CD4-positive, alpha-beta T cell (primary cell): ENCODE data around the gene PLA2R1. TPM values are rescaled to one million over a fixed set of nuclear protein-coding genes. Genes with fewer than 3 reads are reported as not detected.

Experiments
- ATAC-seq: fragments of 200-7000 bp; cut with Tn5 transposase; one replicate; pipeline ENCODE4 v1.10.0; 2022; ENCODE audit warnings: mild to moderate bottlenecking; ENCODE audit not compliant: poor library complexity
- CTCF ChIA-PET: fragments of 350-600 bp; sonication (Branson Sonifier 250); formaldehyde crosslinking; loops from one replicate; lab custom pipeline; 2021; ENCODE audit warnings: antibody characterized with exemption, inconsistent platforms; lab: Charles Lee
- POLR2A ChIA-PET: fragments of 350-600 bp; sonication (Branson Sonifier 250); formaldehyde crosslinking; loops from one replicate; lab custom pipeline; 2021; ENCODE audit warnings: antibody characterized with exemption, inconsistent platforms; lab: Charles Lee
- DNase-seq, 14 experiments: peaks; one replicate each; pipeline ENCODE4 v3.0.0-alpha.2; 2013 to 2020; ENCODE audit warnings: mixed read lengths in 2 of 14
- H3K27ac ChIP-seq, 2 donors: one replicate each; pipeline versions ENCODE4 v1.5.1 to v1.7.0; 2013; ENCODE audit warnings: low read length in 2 of 2, low read depth in 1 of 2, mild to moderate bottlenecking in 1 of 2
- H3K27me3 ChIP-seq, 2 experiments: 1 replicate in 1 of 2; 2 replicates in 1 of 2; pipeline versions ENCODE4 v1.6.1 to v1.7.0; 2013; ENCODE audit warnings: low read length in 2 of 2, control low read depth in 1 of 2, mild to moderate bottlenecking in 1 of 2, moderate library complexity in 1 of 2; ENCODE audit not compliant: insufficient read depth in 2 of 2, control insufficient read depth in 1 of 2
- H3K36me3 ChIP-seq: one replicate; pipeline ENCODE4 v1.6.1; 2013; ENCODE audit warnings: low read length, control low read depth; ENCODE audit not compliant: insufficient read depth
- H3K4me1 ChIP-seq: one replicate; pipeline ENCODE4 v1.6.1; 2013; ENCODE audit warnings: low read length, control low read depth; ENCODE audit not compliant: insufficient read depth
- H3K4me3 ChIP-seq: one replicate; pipeline ENCODE4 v1.5.1; 2013; ENCODE audit warnings: mild to moderate bottlenecking, low read length, moderate library complexity
- H3K9me3 ChIP-seq, 2 experiments: 1 replicate in 1 of 2; 2 replicates in 1 of 2; pipeline versions ENCODE4 v1.6.1 to v1.7.0; 2013; ENCODE audit warnings: low read length in 2 of 2, mild to moderate bottlenecking in 2 of 2, control low read depth in 1 of 2, moderate library complexity in 1 of 2; ENCODE audit not compliant: control insufficient read depth in 1 of 2, insufficient read depth in 1 of 2
- H3K27ac Mint-ChIP-seq: one replicate; pipeline ENCODE4 v1.8.0; 2020; ENCODE audit warnings: mixed read lengths
- H3K27me3 Mint-ChIP-seq: one replicate; pipeline ENCODE4 v1.8.0; 2021; ENCODE audit warnings: mixed read lengths
- H3K36me3 Mint-ChIP-seq: one replicate; pipeline ENCODE4 v1.8.0; 2021; ENCODE audit warnings: low read depth, mixed read lengths
- H3K4me1 Mint-ChIP-seq: one replicate; pipeline ENCODE4 v1.8.0; 2021; ENCODE audit warnings: low read depth, mixed read lengths
- H3K4me3 Mint-ChIP-seq: one replicate; pipeline ENCODE4 v1.8.0; 2020; ENCODE audit warnings: mild to moderate bottlenecking, mixed read lengths
- H3K9me3 Mint-ChIP-seq: one replicate; pipeline ENCODE4 v1.8.0; 2020; ENCODE audit warnings: mixed read lengths
- CTCF ChIP-seq: fragments of 200-600 bp; IDR thresholded peaks from one replicate; pipeline ENCODE4 v1.8.0; 2022; ENCODE audit warnings: antibody characterized with exemption, mild to moderate bottlenecking
- intact Hi-C, 2 experiments: fragments of 100-400 bp; cut with DNase I in 1 of 2; cut with micrococcal nuclease in 1 of 2; formaldehyde crosslinking; loops; one replicate each; pipeline versions ENCODE4 v1.15.1 to v1.9.0; 2023 to 2025; cut with DNase I, micrococcal nuclease
- total RNA-seq, 174 experiments: library from RNA in 2 of 174; stranded (reverse) in 2 of 174; gene quantifications; one replicate each; pipeline ENCODE4 v1.2.3 and lab custom pipeline; 2021 to 2026

The PLA2R1 gene
- total RNA-seq, 2 experiments from 2014 or later = not detected

GRCh38 chr2:160085662-160086061, 23.2 kb upstream of the PLA2R1 start:
- ATAC-seq (no peak), DNase-seq (no peak)
- Mint-ChIP-seq H3K4me1 (no peaks in the 10 kb centered on the region), H3K4me3 (no peak overlapping the region), H3K36me3 (peaks cover 14% of the 10 kb centered on the region), H3K9me3 (peaks cover 13% of the 10 kb centered on the region), H3K27ac (no peak overlapping the region), H3K27me3 (peaks cover 4% of the 10 kb centered on the region)
- H3K4me1 ChIP-seq = no peaks in the 10 kb centered on the region
- TF ChIP-seq CTCF = no peak
- no peaks in the 10 kb centered on the region for H3K36me3 ChIP-seq
- CTCF ChIA-PET = no interaction called here
- H3K9me3 ChIP-seq = peaks cover 19 to 63% of the 10 kb centered on the region in 2 experiments
- intact Hi-C loops = no loop called here
- POLR2A ChIA-PET = interaction anchor here (0.6 kb wide), 1 partner anchor 639 kb away, joined by 6 read pairs; no protein-coding TSS in a partner anchor
- H3K27me3 ChIP-seq = peaks cover 0 to 2% of the 10 kb centered on the region in 2 experiments
- no peak overlapping the region for H3K4me3 ChIP-seq
- no peak overlapping the region for H3K27ac ChIP-seq

- H3K4me1 ChIP-seq = no peaks in the 10 kb centered on the region
- no peak overlapping the region for H3K4me3 ChIP-seq
- no peaks in the 10 kb centered on the region for H3K27me3 ChIP-seq
- CTCF ChIA-PET = no interaction called here
- Mint-ChIP-seq H3K4me3 (no peak overlapping the region), H3K9me3 (peaks cover 10% of the 10 kb centered on the region), H3K36me3 (no peaks in the 10 kb centered on the region), H3K27ac (no peak overlapping the region), H3K4me1 (no peaks in the 10 kb centered on the region), H3K27me3 (peaks cover 2% of the 10 kb centered on the region)
- POLR2A ChIA-PET = no interaction called here
- TF ChIP-seq CTCF = no peak
- no peak for DNase-seq
- ATAC-seq = no peak
- H3K9me3 ChIP-seq = peaks cover 4% of the 10 kb centered on the region in 2 experiments
- intact Hi-C loops = no loop called here
- H3K36me3 ChIP-seq = no peaks in the 10 kb centered on the region
- no peak overlapping the region for H3K27ac ChIP-seq
These were observed 15.7 kb upstream of the PLA2R1 start for GRCh38 chr2:160077912-160078810.

GRCh38 chr2:160076914-160077313, 14.5 kb upstream of the PLA2R1 start:
- H3K27ac ChIP-seq = no peak overlapping the region
- peaks cover 6% of the 10 kb centered on the region for H3K9me3 Mint-ChIP-seq
- CTCF ChIA-PET = interaction anchor here (1.5 kb wide), 1 partner anchor 21 kb away, joined by 3 read pairs; no protein-coding TSS in a partner anchor
- no peaks in the 10 kb centered on the region for H3K4me1 Mint-ChIP-seq
- TF ChIP-seq CTCF = no peak
- no peak overlapping the region for H3K4me3 Mint-ChIP-seq
- DNase-seq (no peak), ATAC-seq (no peak)
- H3K36me3 ChIP-seq = no peaks in the 10 kb centered on the region
- H3K27ac Mint-ChIP-seq = no peak overlapping the region
- POLR2A ChIA-PET = no interaction called here
- intact Hi-C loops = no loop called here
- peaks cover 0 to 4% of the 10 kb centered on the region in 2 experiments for H3K9me3 ChIP-seq
- H3K4me3 ChIP-seq = no peak overlapping the region
- H3K36me3 Mint-ChIP-seq = no peaks in the 10 kb centered on the region
- no peaks in the 10 kb centered on the region for H3K4me1 ChIP-seq
- peaks cover 5% of the 10 kb centered on the region for H3K27me3 Mint-ChIP-seq
- H3K27me3 ChIP-seq = no peaks in the 10 kb centered on the region
